HG03159 (cell line): ENCODE measurements around the gene KRTAP3-2.

Source experiments
- ATAC-seq: cut with Tn5 transposase; IDR thresholded peaks from one replicate; pipeline ENCODE4 v1.9.1; 2021; ENCODE audit warnings: mild to moderate bottlenecking, moderate library complexity; ENCODE audit not compliant: unreplicated experiment

KRTAP3-2 gene

DNA sequence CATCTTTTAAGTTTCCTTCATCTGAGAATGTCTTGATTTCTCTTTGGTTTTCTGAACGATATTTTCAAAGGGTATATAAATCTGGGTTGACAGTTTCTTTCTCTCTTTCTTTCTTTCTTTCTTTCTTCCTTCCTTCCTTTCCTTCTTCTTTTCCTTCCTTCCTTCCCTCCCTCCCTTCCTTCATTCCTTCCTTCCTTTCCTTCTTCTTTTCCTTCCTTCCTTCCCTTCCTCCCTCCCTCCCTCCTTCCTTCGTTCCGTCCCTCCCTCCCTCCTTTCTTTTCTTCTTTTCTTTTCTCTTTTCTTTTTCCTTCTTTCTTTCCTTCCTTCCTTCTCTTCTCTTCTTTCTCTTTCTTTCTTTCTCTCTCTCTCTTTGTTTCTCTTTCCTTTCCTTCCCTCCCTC lies 25.3 kb downstream of the KRTAP3-2 start:
- ATAC-seq, result no peak

DNA sequence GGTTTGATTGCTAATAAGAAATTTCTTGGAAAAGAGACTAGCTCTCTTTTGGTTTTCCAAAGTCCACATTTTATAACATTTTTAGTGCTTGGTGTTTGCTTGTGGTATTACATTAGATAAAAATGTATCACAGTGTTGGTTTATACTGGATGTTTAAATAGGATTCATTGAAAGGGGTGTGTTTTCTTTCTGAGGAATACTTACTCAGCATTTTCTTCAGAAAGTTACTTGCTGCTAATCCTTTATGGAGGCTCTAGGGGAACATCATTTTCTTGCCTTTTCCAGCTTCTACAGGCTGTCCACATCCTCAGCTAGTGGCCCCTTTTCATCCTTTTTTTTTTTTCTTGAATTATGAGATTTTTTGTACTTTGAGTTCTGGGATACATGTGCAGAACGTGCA lies 32.1 kb downstream of the KRTAP3-2 start:
- no peak for ATAC-seq

DNA sequence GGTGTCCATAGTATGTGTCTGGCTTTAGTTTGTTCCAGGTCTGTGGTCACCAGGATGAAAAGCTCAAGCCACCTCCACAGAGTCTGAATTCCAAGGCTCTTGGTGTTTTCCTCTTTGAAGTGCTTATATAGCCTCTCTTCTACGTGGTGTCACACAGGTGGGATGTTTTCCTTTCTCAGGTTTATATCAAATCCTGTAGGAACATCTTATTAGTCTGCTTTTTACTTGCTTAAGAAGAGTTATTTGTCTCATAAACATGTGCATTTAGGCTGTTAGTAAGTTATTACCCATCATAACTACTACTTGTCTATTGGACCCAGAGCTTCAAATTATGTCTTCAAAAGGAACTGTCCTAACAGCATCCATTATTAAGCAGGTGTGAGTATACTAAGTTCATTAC lies 32.9 kb downstream of the KRTAP3-2 start, which contains the start of gene KRT39:
Gene KRT39 (minus strand): TSS at position 101 of the 400 bp plus-strand sequence. CDS start 92 bp downstream, at position 9.
- no peak for ATAC-seq

DNA sequence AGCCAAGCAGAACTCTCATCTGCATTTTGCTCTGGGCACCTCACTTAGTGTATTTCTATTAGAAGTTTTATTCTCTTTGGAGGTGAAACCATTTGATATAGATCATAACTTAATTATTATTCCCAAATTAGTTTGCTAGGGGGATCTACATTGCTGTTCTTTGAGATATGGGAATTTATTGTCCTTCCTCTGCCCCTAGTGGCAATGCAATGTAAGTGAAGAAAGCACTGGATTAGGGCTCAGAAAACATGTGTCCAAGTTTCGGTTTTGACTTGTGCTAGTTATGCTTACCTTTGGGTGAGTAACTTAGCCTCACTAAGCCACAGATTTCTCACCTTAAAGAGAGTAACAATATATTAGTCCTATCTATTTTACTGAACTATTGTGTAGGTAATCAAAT lies 35.9 kb downstream of the KRTAP3-2 start:
- no peak for ATAC-seq

DNA sequence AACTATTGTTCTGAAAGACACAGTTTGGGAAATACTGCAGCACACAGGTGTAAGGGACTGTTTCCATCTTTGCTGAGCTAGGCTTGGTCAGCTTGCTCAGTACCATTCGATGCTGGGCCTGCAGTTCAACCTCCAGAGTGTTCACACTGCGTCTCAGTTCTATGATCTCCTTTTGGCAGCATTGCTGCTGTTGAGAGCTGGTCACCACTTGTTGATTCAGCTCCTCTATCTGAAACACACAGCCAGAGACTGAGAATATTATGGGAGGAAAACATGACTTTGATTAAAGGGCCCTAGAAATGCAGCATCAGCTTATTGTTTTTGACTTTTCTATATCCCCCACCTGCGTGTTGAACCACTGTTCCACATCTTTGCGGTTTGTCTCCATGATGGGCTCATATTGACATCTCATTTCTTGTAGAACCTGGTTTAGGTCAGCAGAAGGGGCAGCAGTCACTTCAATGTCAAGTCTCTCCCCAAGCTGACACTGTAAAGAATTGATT lies 37.6 kb downstream of the KRTAP3-2 start:
- no peak for ATAC-seq

DNA sequence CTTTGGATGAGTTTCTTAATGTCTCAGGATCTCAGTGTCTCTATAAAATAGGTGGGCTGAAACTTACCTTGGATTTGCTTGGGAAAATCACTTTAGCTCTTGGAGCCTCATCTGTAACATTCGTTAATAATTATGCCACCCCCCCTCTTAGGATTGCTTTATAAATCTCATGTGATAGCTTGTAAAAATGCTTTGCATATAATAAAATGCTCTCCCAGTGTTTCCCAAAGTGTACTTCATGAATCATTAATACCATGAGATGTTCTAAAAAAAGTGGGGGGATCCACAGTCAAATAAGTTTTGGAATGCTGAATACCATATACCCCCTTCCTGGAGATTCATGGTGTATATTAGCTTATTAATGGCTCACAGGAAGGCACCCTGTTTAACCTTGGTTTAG lies 38.1 kb downstream of the KRTAP3-2 start:
- ATAC-seq, result no peak

DNA sequence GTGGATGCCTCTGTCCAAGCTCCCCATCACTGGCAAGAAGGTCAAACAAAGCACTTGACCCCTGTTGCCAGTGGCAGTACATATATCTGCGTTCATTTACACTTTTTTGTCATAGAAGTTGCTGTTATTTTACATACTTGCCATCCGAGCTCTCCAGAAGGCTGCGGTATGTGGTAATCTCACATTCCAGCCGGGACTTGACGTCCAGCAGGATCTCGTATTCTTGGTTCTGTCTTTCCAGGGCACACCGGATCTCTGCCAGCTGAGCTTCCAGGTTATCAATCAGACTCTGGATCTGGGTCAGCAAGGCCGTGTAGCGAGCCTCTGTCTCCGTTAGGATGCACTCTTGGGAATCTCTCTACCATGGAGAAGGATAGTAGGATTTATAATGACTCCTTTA lies 39.6 kb downstream of the KRTAP3-2 start:
- ATAC-seq, result no peak

DNA sequence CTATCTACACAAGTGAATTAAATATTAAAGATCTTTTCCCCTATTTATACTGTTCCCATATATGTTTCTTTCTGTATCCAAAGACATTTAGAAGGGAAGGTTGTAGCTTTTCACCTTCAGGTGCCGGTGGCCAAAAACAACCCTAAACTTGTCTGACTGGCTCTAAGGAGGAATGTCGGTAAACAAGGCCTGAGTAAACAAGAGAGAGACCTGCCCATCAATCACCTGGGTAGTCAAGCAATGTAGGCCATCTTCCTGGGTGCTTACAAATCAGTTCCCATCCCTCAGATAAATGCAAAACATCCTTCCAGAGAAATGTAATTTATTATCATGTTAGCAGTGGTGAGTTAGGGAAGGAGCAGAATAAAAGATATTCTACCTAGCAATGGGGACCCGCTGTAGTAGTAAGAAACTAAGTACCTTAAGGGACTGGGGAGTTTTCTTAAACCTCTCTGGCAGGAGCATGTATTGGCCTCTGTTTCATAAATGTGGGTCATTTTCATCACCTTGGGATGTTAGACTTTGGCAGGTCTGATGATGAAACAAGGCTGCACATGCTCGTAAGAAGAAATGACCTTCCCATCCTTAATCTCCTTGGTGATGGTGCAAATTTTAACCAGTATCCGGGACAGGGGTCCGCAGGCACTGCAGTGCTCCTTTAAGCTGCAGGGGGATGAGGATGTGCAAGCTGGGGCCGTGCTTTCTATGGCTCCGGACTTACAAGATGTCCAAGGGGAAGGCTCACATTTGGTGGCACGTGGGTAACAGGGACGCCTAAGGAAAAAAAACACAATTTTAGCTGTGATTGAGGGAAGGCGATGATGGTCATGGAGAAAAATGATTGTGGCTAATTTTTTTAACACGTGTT lies 41.4 kb downstream of the KRTAP3-2 start:
- no peak for ATAC-seq

DNA sequence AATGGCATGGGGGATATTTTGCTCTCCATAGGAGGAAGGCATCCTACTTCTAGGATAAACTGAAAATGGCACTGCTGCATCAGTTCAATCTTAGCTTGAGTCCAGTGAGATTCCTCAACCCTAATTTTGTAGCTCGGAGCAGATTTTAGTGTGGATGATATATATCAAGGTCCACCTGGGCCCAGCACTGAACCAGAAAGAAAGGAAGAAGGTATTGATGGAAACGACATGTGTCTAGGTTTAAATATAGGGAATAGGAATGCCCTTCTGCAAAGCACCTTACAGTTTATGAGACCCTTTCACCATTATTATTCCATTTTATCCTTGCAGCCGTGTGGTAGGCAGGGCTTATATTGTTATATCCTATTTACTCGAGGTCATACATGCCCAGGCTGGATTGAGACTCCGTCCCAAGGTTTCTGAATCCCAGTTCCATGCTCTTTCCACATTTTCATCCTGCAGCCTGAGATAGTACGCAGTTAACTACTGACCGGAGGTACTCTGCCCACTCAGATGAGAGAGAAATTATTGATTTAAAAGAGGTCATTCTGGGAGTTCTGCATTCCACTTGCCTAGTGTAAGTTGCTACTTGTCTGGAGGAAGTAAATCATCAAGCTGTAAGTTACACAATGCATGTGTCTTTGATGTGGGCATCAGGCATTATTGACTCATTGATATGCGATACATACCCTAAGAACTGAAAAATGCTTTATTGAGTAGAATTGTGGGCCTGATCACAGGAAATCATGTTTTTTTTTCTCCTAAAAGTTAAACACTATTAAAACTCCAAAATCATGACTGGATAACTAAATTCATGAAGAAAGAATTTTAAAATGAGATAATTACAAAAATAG lies 43.1 kb downstream of the KRTAP3-2 start:
- no peak for ATAC-seq

DNA sequence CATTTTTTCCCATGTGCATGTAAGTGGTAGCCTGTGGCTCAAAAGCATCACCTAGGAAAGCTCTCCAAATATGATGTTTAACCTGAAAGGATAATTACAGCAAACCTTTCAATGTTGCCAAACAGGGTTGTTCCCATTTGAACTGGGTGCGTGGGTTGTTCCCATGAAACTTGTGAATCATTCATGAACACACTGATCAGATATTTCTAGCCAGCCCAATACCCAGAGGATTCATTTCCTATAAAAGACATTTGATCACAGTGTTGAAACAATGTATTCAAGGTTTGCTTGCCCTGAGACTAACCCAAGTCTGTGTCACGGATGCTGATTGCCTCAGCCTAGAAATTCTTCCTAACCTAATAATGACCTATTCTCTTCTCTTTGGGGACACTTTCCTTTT lies 45.8 kb downstream of the KRTAP3-2 start:
- no peak for ATAC-seq

DNA sequence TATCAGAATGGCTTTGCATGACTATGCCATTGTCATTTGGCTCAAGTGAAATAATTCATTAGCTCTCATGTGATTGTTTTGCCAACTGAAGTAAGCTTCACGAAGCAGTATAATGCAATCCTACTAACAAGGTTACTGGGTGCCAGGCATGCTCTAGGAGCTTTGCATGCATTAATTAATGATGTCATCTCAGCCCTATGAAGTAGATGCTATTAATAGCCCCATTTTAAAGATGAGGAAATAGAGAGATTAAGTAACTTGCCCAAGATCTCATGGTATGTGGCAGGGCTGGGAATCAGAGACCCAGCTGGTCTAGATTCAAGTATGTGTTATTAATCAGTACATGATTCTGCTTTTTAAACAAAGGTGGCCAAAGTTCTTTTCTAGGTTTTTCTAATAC lies 47.0 kb downstream of the KRTAP3-2 start:
- no peak for ATAC-seq

DNA sequence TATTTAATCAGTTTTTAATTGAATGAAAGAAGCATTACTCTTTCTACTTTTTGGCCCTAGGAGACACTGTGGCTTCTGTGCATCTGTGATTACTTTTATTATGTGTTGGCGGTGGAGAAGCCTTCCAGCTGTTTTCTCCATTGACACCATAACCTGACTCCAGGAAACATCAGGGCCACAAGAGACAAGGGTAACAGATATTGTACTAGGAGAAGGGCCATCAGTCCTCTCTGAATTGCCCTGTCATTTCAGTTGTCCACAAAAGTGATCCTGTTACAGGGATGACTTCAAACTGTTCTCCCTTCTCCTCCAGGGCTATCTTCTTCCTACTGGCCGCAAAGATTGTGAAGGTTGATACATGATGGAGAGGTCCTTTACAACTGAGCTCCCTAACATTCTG lies 47.6 kb downstream of the KRTAP3-2 start:
- no peak for ATAC-seq

DNA sequence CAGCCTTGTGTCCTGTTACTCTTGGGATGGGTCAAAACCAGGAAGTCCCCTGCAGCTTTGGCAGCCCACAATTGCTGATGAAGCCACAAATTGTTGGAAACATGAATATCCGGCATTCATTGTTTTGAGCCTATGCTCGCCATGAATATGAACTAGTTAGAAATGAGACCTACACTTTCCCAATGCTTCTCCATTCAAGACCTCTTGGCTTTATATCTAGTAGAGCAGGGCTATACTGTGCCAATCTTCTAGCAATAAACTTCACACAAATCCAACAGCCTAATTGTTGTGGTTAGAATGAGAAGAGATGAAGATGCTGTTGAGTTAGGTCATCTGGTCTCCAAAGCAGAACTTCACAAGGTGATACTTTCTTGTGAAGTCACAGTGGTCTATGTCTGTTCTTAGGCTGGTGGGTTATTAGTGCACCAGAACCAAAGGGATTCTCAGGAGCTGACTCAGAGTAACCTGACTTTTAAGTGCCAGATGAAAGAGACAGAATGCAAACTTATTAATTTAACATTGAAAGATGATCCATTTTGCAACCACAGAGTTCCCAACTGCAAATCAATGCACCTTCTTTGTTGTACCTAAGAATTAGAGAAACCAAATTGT lies 48.6 kb downstream of the KRTAP3-2 start:
- no peak for ATAC-seq

DNA sequence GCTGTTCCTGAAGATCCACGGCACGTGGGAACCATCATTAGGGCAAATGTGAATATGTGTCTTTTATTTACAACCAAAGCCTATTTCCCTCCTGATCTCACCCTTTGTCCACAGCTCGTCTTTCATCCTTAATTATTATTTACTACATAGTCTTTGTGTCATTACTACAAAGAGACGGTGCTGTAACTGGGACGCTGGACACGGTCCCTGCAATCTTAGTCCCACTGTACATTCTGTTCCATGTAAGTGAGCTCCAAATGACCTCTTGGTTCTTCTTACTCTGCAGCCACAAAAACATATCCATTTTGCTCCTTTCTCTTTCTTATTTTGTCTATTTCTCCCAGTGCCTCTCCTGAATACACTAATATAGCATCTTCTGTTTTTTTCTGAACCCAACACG lies 49.5 kb downstream of the KRTAP3-2 start:
- no peak for ATAC-seq

DNA sequence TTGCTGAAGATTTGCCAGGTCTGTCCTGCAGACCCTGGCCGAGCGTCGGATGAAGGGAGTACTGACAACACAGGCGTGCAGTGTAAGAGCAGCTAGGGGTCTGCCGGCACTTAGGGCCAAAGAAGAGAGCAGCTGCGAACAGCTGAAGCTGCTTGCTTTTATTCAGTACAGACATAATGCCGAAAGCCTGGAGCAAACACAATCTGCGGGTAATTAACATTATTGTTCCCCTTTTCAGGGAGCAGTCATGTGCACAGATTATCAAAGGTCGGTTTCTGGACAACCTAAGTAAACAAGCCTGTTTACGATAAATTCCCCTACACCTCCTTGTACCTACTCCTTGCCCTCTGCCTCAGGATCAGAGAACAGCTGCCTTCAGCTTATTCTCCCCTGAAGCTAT lies 50.3 kb downstream of the KRTAP3-2 start:
- no peak for ATAC-seq
